B cell (primary cell): ENCODE results near the gene CSMD2. TPM values are rescaled to one million over a fixed set of nuclear protein-coding genes. Genes with fewer than 3 reads are reported as not detected.

Source experiments
- ATAC-seq: fragments of 200-7000 bp; cut with Tn5 transposase; one replicate; pipeline ENCODE4 v1.10.0; 2021; ENCODE audit warnings: low read depth, mild to moderate bottlenecking, moderate number of reproducible peaks, moderate library complexity
- CTCF ChIA-PET: fragments of 350-600 bp; sonication (Branson Sonifier 250); formaldehyde crosslinking; loops from one replicate; lab custom pipeline; 2021; ENCODE audit warnings: antibody characterized with exemption, inconsistent platforms; lab: Charles Lee
- POLR2A ChIA-PET: fragments of 350-600 bp; sonication (Branson Sonifier 250); formaldehyde crosslinking; loops from one replicate; lab custom pipeline; 2021; ENCODE audit warnings: antibody characterized with exemption; lab: Charles Lee
- DNase-seq: peaks from one replicate; pipeline ENCODE4 v3.0.0; 2013
- H2AFZ ChIP-seq: 2 replicates; pipeline ENCODE4 v1.6.1; 2012; ENCODE audit warnings: mild to moderate bottlenecking, low read depth, low read length; ENCODE audit not compliant: insufficient read depth, poor library complexity, severe bottlenecking
- H3K27ac ChIP-seq, 2 donors: 1 replicate in 1 of 2; 2 replicates in 1 of 2; pipeline ENCODE4 v1.5.1; 2012 to 2013; ENCODE audit warnings: low read length in 2 of 2, mild to moderate bottlenecking in 2 of 2, moderate library complexity in 1 of 2
- H3K27me3 ChIP-seq, 4 experiments: fragments of 200-600 bp in 1 of 4; sonication (generic) in 1 of 4; replicated peaks in 1 of 4; 1 replicate in 2 of 4; 2 replicates in 2 of 4; pipeline versions ENCODE4 v1.6.1 to v1.7.0; 2013 to 2016; ENCODE audit warnings: low read length in 3 of 4, mild to moderate bottlenecking in 2 of 4, mixed read lengths in 1 of 4, moderate library complexity in 1 of 4; ENCODE audit not compliant: insufficient read depth in 4 of 4, control insufficient read depth in 3 of 4; ENCODE audit errors: control extremely low read depth in 1 of 4
- H3K36me3 ChIP-seq, 2 experiments: replicated peaks in 1 of 2; 1 replicate in 1 of 2; 2 replicates in 1 of 2; pipeline versions ENCODE4 v1.6.1 to v1.7.1; 2013; ENCODE audit warnings: low read length in 1 of 2; ENCODE audit not compliant: insufficient read depth in 2 of 2, control insufficient read depth in 1 of 2; ENCODE audit errors: control extremely low read depth in 1 of 2, extremely low read depth in 1 of 2
- H3K4me1 ChIP-seq, 2 donors: fragments of 200-600 bp in 1 of 2; sonication (generic) in 1 of 2; 1 replicate in 1 of 2; 2 replicates in 1 of 2; pipeline versions ENCODE4 v1.5.1 to v1.6.1; 2013 to 2017; ENCODE audit warnings: low read length in 2 of 2; ENCODE audit not compliant: control insufficient read depth in 2 of 2, insufficient read depth in 2 of 2
- H3K4me2 ChIP-seq: replicated peaks from 2 replicates; pipeline ENCODE3; 2012; ENCODE audit warnings: mild to moderate bottlenecking, low read depth, low read length; ENCODE audit not compliant: poor library complexity, severe bottlenecking
- H3K4me3 ChIP-seq, 5 experiments: fragments of 200-600 bp in 1 of 5; sonication (generic) in 1 of 5; 1 replicate in 3 of 5; 2 replicates in 2 of 5; pipeline versions ENCODE4 v1.5.1 to v1.7.0; 2011 to 2016; ENCODE audit warnings: low read length in 4 of 5, mild to moderate bottlenecking in 4 of 5, low read depth in 2 of 5, control low read depth in 1 of 5, moderate library complexity in 1 of 5; ENCODE audit not compliant: insufficient read depth in 1 of 5; ENCODE audit errors: control extremely low read depth in 1 of 5, extremely low read depth in 1 of 5
- H3K79me2 ChIP-seq: fragments of 200-600 bp; sonication (generic); one replicate; pipeline ENCODE4 v1.6.0; 2016; ENCODE audit warnings: low read length; ENCODE audit not compliant: control insufficient read depth, insufficient read depth
- H3K9ac ChIP-seq: fragments of 200-600 bp; sonication (generic); 2 replicates; pipeline ENCODE4 v1.6.1; 2017; ENCODE audit warnings: mild to moderate bottlenecking, low read length, moderate library complexity
- H3K9me3 ChIP-seq, 3 donors: one replicate each; pipeline versions ENCODE4 v1.6.1 to v1.7.1; 2013; ENCODE audit warnings: low read length in 2 of 3; ENCODE audit not compliant: control insufficient read depth in 2 of 3, insufficient read depth in 1 of 3; ENCODE audit errors: control extremely low read depth in 1 of 3
- H4K20me1 ChIP-seq: 2 replicates; pipeline ENCODE4 v1.6.0; 2012; ENCODE audit warnings: mild to moderate bottlenecking, low read length; ENCODE audit not compliant: insufficient read depth, control insufficient read depth, poor library complexity, severe bottlenecking
- H3K27ac Mint-ChIP-seq: one replicate; pipeline ENCODE4 v1.8.0; 2021; ENCODE audit warnings: mixed read lengths
- H3K27me3 Mint-ChIP-seq: one replicate; pipeline ENCODE4 v1.8.0; 2021; ENCODE audit warnings: mixed read lengths
- H3K4me1 Mint-ChIP-seq: one replicate; pipeline ENCODE4 v1.8.0; 2021; ENCODE audit warnings: mixed read lengths
- H3K4me3 Mint-ChIP-seq: one replicate; pipeline ENCODE4 v1.8.0; 2021; ENCODE audit warnings: mixed read lengths
- H3K9me3 Mint-ChIP-seq: one replicate; pipeline ENCODE4 v1.8.0; 2022; ENCODE audit warnings: mixed read lengths; ENCODE audit not compliant: insufficient read depth
- EZH2 ChIP-seq: IDR thresholded peaks from 2 replicates; pipeline ENCODE4 v1.6.1; 2012; ENCODE audit warnings: borderline replicate concordance, low read depth, mild to moderate bottlenecking, moderate library complexity, low read length; ENCODE audit not compliant: insufficient read depth, poor library complexity, severe bottlenecking
- WGBS: methylation state at CpG from one replicate; pipeline ENCODE4 v1.1.5; 2013; ENCODE audit warnings: missing lambda C conversion rate; ENCODE audit not compliant: insufficient coverage; 5-methylcytosine and 5-hydroxymethylcytosine counted together
- intact Hi-C: fragments of 100-400 bp; cut with micrococcal nuclease; formaldehyde crosslinking; loops from one replicate; pipeline ENCODE4 v1.10.0; 2022
- polyA plus RNA-seq: library from polyadenylated mRNA; depleted of rRNA; stranded (reverse); fragments of >200 nt; gene quantifications from 2 replicates; pipeline ENCODE4 v1.2.3, GENCODE V29; 2012
- total RNA-seq, 2 donors: library from RNA; stranded (reverse); fragments of 120-200 nt in 1 of 2; gene quantifications; 1 replicate in 1 of 2; 2 replicates in 1 of 2; pipeline versions ENCODE4 v1.2.3 to v1.2.4, GENCODE V29; 2013 to 2022
- TF ChIP-seq, protein P1 (sequence below): fragments of 200-600 bp; IDR thresholded peaks from one replicate; pipeline ENCODE4 v1.8.0; 2022; ENCODE audit warnings: antibody characterized with exemption, mild to moderate bottlenecking

Gene CSMD2
- total and polyA plus RNA-seq, 2 donors (not counting 1 experiment from before 2014, with no cell fraction given): not detected

DNA sequence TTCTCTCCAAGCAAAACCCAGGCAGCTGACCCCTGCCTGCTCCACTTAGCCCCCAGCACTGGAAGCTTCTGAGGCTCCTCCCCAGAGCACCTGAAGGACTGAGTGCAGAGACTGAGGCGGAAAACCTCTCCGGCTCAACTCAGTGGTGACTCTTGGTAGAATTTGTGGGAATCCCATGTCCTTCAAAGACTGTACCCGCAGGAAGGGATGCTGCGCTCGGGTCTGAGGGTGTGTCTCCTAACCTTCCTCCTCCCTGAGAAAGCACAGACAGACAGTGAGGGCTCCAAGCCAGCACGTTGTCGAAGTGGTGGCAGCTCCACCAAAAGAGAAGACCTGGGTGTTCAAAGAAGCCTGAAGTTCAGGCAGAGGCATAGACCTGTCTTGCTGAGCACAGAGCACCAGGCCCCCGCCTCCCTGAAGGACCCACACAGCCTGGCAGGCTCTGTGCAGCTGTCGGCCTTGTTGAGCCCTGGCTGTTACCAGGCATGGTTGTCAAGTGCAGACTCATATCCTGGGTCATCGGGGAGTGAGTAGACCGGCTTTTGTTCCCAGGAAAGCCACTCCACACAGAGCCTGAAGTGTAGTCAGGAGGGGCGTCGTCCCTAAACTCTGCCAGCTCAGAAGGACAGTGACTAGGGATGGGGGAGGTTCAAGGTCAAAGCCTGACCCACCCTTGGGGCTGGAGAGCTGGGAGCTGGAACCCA is 36.7 kb downstream of the CSMD2 start:
- H3K27me3 ChIP-seq: no peaks in the 10 kb centered on the region
- intact Hi-C loops: no loop called here
- DNase-seq (no peak), ATAC-seq (no peak)
- H3K4me2 ChIP-seq: no peak overlapping the region
- TF ChIP-seq, protein P1, sequence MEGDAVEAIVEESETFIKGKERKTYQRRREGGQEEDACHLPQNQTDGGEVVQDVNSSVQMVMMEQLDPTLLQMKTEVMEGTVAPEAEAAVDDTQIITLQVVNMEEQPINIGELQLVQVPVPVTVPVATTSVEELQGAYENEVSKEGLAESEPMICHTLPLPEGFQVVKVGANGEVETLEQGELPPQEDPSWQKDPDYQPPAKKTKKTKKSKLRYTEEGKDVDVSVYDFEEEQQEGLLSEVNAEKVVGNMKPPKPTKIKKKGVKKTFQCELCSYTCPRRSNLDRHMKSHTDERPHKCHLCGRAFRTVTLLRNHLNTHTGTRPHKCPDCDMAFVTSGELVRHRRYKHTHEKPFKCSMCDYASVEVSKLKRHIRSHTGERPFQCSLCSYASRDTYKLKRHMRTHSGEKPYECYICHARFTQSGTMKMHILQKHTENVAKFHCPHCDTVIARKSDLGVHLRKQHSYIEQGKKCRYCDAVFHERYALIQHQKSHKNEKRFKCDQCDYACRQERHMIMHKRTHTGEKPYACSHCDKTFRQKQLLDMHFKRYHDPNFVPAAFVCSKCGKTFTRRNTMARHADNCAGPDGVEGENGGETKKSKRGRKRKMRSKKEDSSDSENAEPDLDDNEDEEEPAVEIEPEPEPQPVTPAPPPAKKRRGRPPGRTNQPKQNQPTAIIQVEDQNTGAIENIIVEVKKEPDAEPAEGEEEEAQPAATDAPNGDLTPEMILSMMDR: no peak
- TF ChIP-seq EZH2: no peak
- H3K27ac ChIP-seq: no peak overlapping the region
- no peaks in the 10 kb centered on the region for H4K20me1 ChIP-seq
- H3K4me1 ChIP-seq: no peaks in the 10 kb centered on the region
- Mint-ChIP-seq H3K4me3 (no peak overlapping the region), H3K27ac (no peak overlapping the region), H3K27me3 (peaks cover 24% of the 10 kb centered on the region), H3K4me1 (no peaks in the 10 kb centered on the region), H3K9me3 (no peaks in the 10 kb centered on the region)
- H3K79me2 ChIP-seq: no peaks in the 10 kb centered on the region
- no peak overlapping the region for H2AFZ ChIP-seq
- H3K9ac ChIP-seq: no peak overlapping the region
- no peak overlapping the region for H3K4me3 ChIP-seq
- H3K36me3 ChIP-seq: no peaks in the 10 kb centered on the region
- H3K9me3 ChIP-seq: no peaks in the 10 kb centered on the region
- POLR2A ChIA-PET: no interaction called here
- CTCF ChIA-PET: no interaction called here
- WGBS: 92% methylated on average over 13 of the region's 13 CpGs
